Effector CD8-positive, alpha-beta T cell (primary cell): ENCODE results near the gene MARVELD3.
"Not testable (repeated sequence)": the region's sequence is repeated elsewhere in the genome, so short reads cannot be mapped to it uniquely, and the experiment has no call there.

ENCODE experiments used
- DNase-seq: peaks from one replicate; lab custom pipeline; 2025; lab: John Stamatoyannopoulos, UW
- total RNA-seq, 4 experiments: gene quantifications; one replicate each; lab custom pipeline; 2026; lab: John Stamatoyannopoulos, UW

MARVELD3 gene
- 0 to 1.1 (median 0.04) reads per million in 4 experiments for total RNA-seq

DNA sequence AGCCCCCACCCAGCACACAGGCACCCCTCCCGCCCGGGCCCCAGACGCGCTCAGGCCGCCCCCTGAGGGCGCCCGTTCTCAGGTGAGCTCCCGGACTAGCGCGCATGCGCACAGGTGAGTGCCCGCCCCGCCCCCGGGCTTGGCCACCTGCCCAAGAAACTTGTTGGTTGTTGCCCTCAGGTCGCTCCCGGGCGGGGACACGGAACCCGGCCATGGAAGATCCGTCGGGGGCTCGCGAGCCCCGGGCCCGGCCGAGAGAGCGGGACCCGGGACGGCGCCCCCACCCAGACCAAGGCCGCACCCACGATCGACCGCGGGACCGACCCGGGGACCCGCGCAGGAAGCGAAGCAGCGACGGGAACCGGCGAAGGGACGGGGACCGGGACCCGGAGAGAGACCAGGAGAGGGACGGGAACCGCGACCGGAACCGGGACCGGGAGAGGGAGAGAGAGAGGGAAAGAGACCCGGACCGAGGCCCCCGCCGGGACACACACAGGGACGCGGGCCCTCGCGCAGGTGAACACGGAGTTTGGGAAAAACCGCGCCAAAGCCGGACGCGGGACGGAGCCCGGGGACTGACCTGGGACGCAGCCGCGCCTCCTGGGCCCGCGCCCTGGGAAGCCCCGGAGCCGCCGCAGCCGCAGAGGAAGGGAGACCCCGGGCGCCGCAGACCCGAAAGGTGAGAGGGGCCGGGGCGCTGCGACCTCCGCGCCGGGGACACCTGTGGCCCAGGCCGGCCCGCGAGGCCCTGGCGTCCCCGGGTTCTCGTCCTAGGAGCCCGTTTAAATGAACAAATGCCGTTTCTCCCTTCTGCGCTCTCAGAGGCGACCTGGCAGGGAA lies at the start of gene MARVELD3:
MARVELD3 (plus strand) TSS at position 167 of the 840 bp plus-strand sequence; CDS start at position 213, 46 bp downstream.
- DNase-seq = no peak

- DNase-seq = no peak
Measured at GRCh38 chr16:71576971-71577370, 49.0 kb upstream of the MARVELD3 start, which contains the start of gene TAT. Gene TAT (minus strand): TSS chr16:71577092. CDS start chr16:71576415, 677 bp downstream.

GRCh38 chr16:71582553-71582848 lies 43.5 kb upstream of the MARVELD3 start:
- DNase-seq = not testable (repeated sequence)

DNA sequence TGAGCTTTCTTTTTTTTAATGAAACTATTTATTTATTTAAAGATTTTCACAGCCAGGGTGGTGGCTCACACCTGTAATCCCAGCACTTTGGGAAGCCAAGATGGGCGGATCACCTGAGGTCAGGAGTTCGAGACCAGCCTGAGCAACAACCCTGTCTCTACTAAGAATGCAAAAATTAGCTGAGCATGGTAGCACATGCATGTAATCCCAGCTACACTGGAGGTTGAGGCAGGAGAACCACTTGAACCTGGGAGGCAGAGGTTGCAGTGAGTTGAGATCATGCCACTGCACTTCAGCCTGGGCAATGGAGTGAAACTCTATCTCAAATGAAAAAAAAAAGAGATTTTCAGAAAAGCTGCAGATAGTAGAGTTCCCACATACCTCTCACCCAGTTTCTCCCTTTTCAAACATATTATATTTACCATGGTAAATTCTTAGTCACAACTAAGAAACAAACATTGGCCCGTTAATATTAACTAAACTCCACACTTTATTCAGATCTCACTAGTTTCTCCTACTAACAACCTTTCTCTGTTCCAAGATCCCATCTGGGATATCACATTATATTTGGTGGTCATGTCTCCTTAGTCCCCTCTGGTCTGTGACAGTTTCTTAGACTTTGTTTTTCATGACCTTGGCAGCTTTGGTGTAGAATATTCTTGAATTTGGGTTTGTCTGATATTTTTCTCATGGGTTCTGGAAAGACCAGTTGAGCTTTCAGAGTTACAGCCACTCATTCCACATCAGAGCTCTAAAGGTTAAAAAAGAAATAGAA lies 41.3 kb upstream of the MARVELD3 start:
- no peak for DNase-seq

DNA sequence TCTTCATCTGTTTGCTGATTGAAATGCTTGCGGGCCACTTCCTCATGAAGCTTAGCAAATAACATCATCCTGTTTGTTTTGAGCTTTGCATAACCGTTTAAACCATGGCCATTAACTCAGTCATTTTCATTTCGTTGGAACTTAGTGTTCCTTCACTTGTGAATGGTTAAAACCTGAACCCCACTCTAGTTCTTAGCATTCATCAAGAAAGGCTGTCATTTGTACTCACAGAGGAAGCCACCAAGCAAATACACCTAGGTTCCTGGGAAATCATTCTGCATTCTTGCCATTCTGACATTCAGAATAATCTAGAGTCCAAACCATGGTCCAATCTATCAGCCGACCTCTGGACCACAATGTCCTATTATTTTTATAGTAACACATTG lies 40.7 kb upstream of the MARVELD3 start:
- DNase-seq = no peak

- not testable (repeated sequence) for DNase-seq
Measured at GRCh38 chr16:71589334-71589733, 36.6 kb upstream of the MARVELD3 start.

- not testable (repeated sequence) for DNase-seq
Measured at GRCh38 chr16:71590071-71590470, 35.9 kb upstream of the MARVELD3 start.

- DNase-seq = no peak
Measured at GRCh38 chr16:71590584-71590983, 35.4 kb upstream of the MARVELD3 start.

- DNase-seq = no peak
Measured at GRCh38 chr16:71591917-71592316, 34.1 kb upstream of the MARVELD3 start.

GRCh38 chr16:71593048-71593999 lies 32.7 kb upstream of the MARVELD3 start:
- DNase-seq = no peak

DNA sequence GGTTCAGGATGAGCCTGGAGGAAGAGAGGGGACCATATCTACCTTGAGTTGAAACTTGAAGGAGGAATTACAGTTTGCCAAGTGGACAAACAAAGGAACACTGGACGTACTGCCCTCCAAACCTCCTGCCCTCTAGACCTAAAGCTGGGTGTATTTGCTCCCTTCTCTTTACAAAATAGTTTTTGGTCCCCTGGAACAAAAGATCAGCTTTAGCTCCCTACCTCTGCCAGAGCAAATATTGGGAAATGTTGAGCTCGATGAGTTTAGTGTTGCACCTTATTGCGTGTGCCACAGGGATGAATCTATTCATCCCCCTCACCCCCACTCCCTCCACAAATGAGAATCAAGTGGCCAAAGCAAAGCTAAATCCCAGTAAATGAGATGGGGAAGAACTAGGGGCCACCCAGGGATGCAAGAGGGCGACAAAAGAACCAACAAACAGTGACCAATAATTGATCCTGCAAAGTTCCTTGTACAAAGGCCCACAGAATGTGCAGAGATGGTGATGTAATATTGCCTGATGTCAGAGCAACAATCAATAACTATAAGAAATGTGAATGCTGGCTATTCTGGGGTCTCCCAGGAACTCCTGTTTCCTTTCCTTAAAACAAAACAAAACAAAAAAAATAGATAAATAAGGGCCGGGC lies 31.9 kb upstream of the MARVELD3 start:
- DNase-seq = no peak

DNA sequence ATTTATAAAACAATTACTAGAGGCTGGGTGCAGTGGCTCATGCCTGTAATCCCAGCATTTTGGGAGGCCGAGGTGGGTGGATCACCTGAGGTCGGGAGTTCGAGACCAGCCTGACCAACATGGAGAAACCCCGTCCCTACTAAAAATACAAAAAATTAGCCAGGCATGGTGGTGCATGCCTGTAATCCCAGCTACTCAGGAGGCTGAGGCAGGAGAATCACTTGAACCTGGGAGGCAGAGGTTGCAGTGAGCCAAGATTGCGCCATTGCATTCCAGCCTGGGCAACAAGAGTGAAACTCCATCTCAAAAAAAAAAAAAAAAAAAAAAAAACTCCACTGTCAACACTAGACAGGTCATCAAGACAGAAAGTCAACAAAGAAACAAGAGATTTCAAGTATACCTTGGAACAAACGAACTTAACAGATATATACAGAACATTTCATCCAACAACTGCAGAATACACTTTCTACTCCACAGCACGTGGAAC lies 30.6 kb upstream of the MARVELD3 start:
- not testable (repeated sequence) for DNase-seq

DNA sequence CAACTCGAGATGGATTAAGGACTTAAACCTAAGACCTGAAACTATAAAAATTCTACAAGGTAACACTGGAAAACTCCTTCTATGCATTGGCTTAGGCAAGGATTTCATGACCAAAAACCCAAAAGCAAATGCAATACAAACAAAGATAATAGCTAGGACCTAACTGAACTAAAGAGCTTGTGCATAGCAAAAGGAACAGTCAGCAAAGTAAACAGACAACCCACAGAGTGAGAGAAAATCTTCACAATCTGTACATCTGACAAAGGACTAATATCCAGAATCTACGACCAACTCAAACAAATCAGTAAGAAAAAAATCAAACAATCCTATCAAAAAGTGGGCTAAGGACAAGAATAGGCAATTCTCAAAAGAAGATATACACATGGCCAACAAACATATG lies 27.6 kb upstream of the MARVELD3 start:
- DNase-seq = not testable (repeated sequence)

DNA sequence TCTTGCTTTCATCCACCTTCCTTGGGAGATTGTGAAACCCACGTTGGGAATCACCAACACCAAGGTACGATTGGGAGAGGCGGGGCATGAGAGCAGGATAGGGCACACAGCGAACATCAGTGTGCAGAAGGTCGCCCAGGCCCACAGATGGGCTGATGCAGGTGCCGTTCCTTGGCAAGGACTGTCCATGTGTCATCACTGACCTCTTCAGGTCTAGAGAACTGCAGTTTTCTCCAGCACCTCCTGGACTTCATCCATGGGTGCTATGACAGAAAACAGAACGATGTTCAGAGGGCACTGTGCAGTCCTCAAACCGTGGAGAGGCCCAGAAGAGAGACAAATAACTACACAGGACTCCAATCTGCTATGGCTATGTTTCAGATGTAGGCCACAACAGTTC lies 25.2 kb upstream of the MARVELD3 start:
- DNase-seq = no peak

GRCh38 chr16:71609066-71609465 lies 16.9 kb upstream of the MARVELD3 start:
- DNase-seq = no peak

GRCh38 chr16:71610447-71610846 lies 15.5 kb upstream of the MARVELD3 start:
- DNase-seq = no peak

DNA sequence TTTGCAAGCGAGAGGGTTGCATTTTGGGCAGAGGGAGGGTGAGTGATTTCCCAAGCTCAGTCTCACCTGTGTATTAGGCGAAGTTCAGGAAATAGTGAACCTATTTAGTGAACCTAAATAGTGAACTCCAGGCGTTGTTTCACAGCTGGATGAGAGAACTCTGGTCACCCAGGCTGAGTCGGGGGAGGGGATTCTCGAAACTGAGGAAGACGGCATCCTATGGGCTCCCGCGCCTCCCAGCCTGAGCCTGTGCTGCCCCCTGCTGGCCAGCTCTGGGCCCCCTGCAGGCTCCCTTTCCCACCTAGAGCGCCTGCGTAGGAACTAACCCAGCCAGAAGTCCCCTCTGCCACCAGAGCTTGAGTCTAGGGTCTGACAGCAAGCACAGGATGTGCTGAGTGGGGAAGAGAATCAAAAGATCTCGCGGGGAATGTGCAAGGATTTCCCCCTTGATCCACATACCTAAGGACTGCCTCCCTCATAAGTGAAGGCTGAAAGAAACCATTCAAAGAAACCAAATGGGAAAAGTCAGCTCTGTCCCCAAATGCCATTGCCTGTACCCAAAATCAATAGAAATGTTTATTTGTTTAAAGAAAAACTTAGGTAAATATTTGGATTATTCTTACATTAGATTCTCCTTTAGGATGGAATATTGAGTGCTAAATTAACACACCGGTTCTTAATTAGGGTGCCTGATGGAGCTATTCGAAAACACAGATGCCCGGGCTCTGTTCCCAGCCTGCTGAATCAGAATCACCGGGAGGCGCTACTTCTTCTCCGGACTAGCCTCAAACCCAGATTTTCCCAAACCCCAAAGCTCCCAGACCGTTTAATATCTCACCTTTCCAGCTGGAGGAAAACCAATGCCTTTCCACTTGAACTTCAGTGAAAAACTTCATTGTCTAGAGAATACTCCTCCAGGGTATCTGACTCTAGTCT lies 14.8 kb upstream of the MARVELD3 start:
- peak; percentile 63 for DNase-seq

- DNase-seq = not testable (repeated sequence)
Measured at GRCh38 chr16:71614956-71615355, 11.0 kb upstream of the MARVELD3 start.

DNA sequence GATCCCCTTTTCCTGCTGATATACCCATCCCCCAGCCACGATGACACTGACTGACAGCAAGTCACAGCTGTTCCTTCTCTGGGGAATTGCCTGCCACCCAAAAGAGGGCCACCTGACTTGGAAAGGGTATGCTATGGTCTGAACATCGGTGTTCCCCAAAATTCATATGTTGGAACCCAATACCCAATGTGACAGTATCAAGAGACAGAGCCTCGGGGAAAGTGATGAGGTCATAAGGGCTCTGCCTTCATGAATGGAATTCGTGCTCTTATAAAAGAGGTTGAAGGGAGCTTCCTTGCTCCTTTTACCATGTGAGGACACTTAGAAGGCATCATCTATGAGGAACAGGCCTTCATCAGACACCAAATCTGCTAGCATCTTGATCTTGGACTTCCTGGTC lies 7.6 kb upstream of the MARVELD3 start:
- DNase-seq = no peak

DNA sequence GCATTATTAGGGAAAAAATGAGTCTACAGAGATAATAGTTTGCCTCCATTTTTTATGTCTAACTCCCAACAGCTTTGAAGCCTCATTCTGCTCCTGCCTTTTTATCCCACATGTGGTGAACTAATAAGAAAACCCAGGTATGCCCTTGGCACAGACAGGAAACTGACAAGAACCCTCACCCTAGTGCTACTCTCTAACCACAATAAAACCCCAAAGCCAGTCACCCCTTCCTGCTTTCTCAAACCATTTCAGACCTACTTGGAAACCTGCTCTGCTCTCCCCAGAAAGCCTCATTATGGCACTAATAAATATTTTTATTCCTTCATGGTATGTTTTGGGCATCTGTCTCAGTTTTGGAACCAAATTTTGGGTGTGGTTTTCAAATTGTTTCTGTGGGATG lies 3.9 kb upstream of the MARVELD3 start:
- no peak for DNase-seq
